H1 (cell line): ENCODE results near the gene BLOC1S4. TPM values are rescaled to one million over a fixed set of nuclear protein-coding genes. Genes with fewer than 3 reads are reported as not detected.

Source experiments
- CBX5 ChIP-seq: fragments of 300-800, 300-1000 bp; sonication (generic); IDR thresholded peaks from 2 replicates; pipeline ENCODE4 v1.7.1; 2016; ENCODE audit warnings: antibody characterized with exemption, low read length, low read depth
- FOSL1 ChIP-seq: IDR thresholded peaks from 2 replicates; pipeline ENCODE4 v1.6.1; 2011; ENCODE audit warnings: mild to moderate bottlenecking, low read depth, low read length, moderate library complexity; ENCODE audit not compliant: insufficient read depth
- MAFK ChIP-seq: IDR thresholded peaks from 2 replicates; pipeline ENCODE4 v1.6.1; 2012; ENCODE audit warnings: low read depth, mild to moderate bottlenecking, improper control_type of control experiment, low read length
- RAD21 ChIP-seq, 2 experiments: IDR thresholded peaks in 1 of 2; conservative IDR thresholded peaks in 1 of 2; 2 replicates each; pipeline ENCODE4 v1.6.1; 2011; ENCODE audit warnings: low read depth in 2 of 2, low read length in 2 of 2, improper control_type of control experiment in 1 of 2, inconsistent platforms in 1 of 2, mild to moderate bottlenecking in 1 of 2, moderate library complexity in 1 of 2
- SAP30 ChIP-seq: fragments of 300-600 bp; sonication (generic); IDR thresholded peaks from 2 replicates; pipeline ENCODE4 v1.7.1; 2012; ENCODE audit warnings: low read length, moderate library complexity, mild to moderate bottlenecking, inconsistent platforms; ENCODE audit not compliant: insufficient read depth, insufficient replicate concordance
- TAF7 ChIP-seq: optimal IDR thresholded peaks from 2 replicates; pipeline ENCODE3; 2011; ENCODE audit warnings: low read depth, mild to moderate bottlenecking, inconsistent platforms, low read length, moderate library complexity, borderline replicate concordance
- polyA plus RNA-seq, 7 experiments: library from polyadenylated mRNA; depleted of rRNA in 3 of 7; stranded (reverse) in 5 of 7; unstranded in 2 of 7; fragments of >200 nt in 5 of 7; fragments of 200-250 nt in 2 of 7; gene quantifications; 1 replicate in 5 of 7; 2 replicates in 1 of 7; 4 replicates in 1 of 7; pipeline versions ENCODE4 v1.2.1 to v1.2.3, GENCODE V29; 2011 to 2013; ENCODE audit warnings: missing spikeins in 2 of 7, mixed read lengths in 2 of 7
- total RNA-seq: library from RNA; stranded (reverse); fragmentation: NEBNext Ultra II Directional; extraction: Animal tissue kit (Norgen Biotek cat#: 25700); gene quantifications from 2 replicates; pipeline ENCODE4 v1.2.1, GENCODE V29; 2021
- TF ChIP-seq, protein P1 (sequence below): IDR thresholded peaks from 2 replicates; pipeline ENCODE4 v1.6.1; 2012; ENCODE audit warnings: inconsistent platforms

The BLOC1S4 gene
- total and polyA plus RNA-seq, 2 of the 8 experiments (the other 6 are each of a cell fraction or from before 2014, with no cell fraction given), result 19.1 to 27.8 TPM

DNA sequence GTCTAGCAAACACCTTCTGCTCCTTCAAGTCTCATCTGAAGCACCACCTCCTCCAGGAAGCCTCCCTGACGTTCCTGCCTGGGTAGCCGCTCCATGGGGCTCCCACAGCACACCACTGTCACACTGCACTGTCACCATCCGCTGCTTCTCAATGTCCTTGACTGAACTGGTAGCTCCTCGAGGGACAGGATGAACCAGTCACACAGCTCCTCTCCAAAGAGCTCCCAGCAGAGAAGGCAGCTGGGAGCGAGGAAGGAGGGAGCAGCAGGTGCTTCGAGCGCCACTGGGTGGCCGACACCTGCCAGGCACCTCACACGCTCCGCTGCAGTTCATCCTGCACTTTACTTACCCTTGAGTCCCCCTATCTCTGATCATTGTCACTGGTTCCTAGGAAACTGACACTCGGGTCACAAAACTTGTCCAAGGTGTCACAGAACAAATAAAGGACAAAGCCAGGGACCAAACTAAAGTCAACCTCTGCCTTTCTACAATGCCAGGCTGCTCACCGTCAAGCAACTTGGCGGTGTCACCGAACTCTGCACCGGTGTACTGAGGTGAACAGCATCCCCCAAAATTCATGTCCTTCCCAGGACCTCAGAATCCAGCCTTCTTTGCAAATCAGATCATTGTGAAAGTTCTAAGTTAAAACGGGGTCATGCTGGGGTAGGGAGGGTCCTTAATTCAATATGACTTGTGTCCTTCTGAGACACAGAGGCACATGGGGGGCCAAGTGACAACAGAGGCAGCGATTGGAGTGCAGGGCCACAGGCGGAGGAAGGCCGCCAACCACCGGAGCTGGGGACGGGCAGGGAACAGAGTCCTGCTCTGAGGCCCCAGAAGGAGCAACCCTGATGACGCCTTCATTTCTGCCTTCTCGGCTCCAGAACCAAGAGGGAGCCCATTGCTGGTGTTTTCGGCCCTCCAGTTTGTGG is 27.8 kb upstream of the BLOC1S4 start (continued):
- TF ChIP-seq, protein P1, sequence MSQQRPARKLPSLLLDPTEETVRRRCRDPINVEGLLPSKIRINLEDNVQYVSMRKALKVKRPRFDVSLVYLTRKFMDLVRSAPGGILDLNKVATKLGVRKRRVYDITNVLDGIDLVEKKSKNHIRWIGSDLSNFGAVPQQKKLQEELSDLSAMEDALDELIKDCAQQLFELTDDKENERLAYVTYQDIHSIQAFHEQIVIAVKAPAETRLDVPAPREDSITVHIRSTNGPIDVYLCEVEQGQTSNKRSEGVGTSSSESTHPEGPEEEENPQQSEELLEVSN, result no peak
- no peak for TF ChIP-seq SAP30
- no peak for TF ChIP-seq CBX5
- TF ChIP-seq FOSL1, result no peak
- no peak for TF ChIP-seq TAF7
- no peak for TF ChIP-seq MAFK
- peak; percentile 40 to 52 for TF ChIP-seq RAD21 (IDR thresholded peaks at IDR 0.05 in 1 of 2, conservative IDR thresholded peaks at IDR 0.05 in 1 of 2; ENCODE audit: low read depth in 2 of 2, low read length in 2 of 2)
